Heart right ventricle (tissue), 16 donors: ENCODE data around the gene PTPRM. TPM values are rescaled to one million over a fixed set of nuclear protein-coding genes. Genes with fewer than 3 reads are reported as not detected.

Experiments
- ATAC-seq, 8 donors: fragments of 200-7000 bp; cut with Tn5 transposase; one replicate each; pipeline ENCODE4 v1.9.1; 2020; ENCODE audit warnings: mild to moderate bottlenecking in 8 of 8, moderate library complexity in 8 of 8, moderate number of reproducible peaks in 1 of 8
- DNase-seq, 2 donors: peaks; one replicate each; pipeline ENCODE4 v3.0.0-alpha.2; 2020
- H3K27ac ChIP-seq, 10 donors: fragments of 200-600 bp; sonication (generic) in 2 of 10; one replicate each; pipeline versions ENCODE4 v1.5.0 to v1.8.0; 2020 to 2022; ENCODE audit warnings: mild to moderate bottlenecking in 3 of 10
- H3K27me3 ChIP-seq, 7 donors: fragments of 200-600 bp; one replicate each; pipeline ENCODE4 v1.8.0; 2021 to 2022; ENCODE audit warnings: mild to moderate bottlenecking in 2 of 7
- H3K36me3 ChIP-seq, 9 donors: fragments of 200-600 bp; sonication (generic) in 1 of 9; one replicate each; pipeline versions ENCODE4 v1.5.0 to v1.8.0; 2020 to 2022; ENCODE audit warnings: mild to moderate bottlenecking in 2 of 9
- H3K4me1 ChIP-seq, 9 donors: fragments of 200-600 bp; sonication (generic) in 1 of 9; one replicate each; pipeline versions ENCODE4 v1.5.0 to v1.8.0; 2020 to 2022; ENCODE audit warnings: mild to moderate bottlenecking in 4 of 9
- H3K4me3 ChIP-seq, 10 donors: fragments of 200-600 bp; sonication (generic) in 2 of 10; one replicate each; pipeline versions ENCODE4 v1.5.0 to v1.8.0; 2020 to 2022; ENCODE audit warnings: mild to moderate bottlenecking in 7 of 10, moderate library complexity in 2 of 10
- H3K9me3 ChIP-seq, 11 donors: fragments of 200-600 bp in 10 of 11; sonication (generic) in 2 of 11; one replicate each; pipeline versions ENCODE4 v1.5.0 to v1.8.0; 2013 to 2022; ENCODE audit warnings: mild to moderate bottlenecking in 2 of 11, control low read depth in 1 of 11, moderate library complexity in 1 of 11
- WGBS, 2 donors: extraction: QIAGEN DNeasy Blood & Tissue Kit; methylation state at CpG; one replicate each; pipeline ENCODE4 v1.1.7; 2013; ENCODE audit warnings: inconsistent platforms in 1 of 2; 5-methylcytosine and 5-hydroxymethylcytosine counted together
- intact Hi-C, 10 donors: fragments of 100-400 bp; cut with DNase I; formaldehyde crosslinking; loops; one replicate each; pipeline versions ENCODE4 v1.11.1 to v1.14.2; 2022
- polyA plus RNA-seq, 2 donors: library from polyadenylated mRNA; stranded (reverse); fragments of 200-250 nt; gene quantifications; one replicate each; pipeline ENCODE4 v1.2.3, GENCODE V29; 2013
- total RNA-seq, 10 donors: library from RNA; stranded (reverse); fragmentation: NEBNext Ultra II Directional in 3 of 10; extraction: Animal tissue kit (Norgen Biotek cat#: 25700) in 3 of 10; gene quantifications; one replicate each; pipeline versions ENCODE4 v1.2.1 to v1.2.4, GENCODE V29; 2021 to 2023
- TF ChIP-seq, protein P1 (sequence below), 9 donors: fragments of 200-600 bp; sonication (generic) in 2 of 9; IDR thresholded peaks; one replicate each; pipeline versions ENCODE4 v1.5.0 to v1.8.0; 2021 to 2022; ENCODE audit warnings: antibody characterized with exemption in 9 of 9, mild to moderate bottlenecking in 5 of 9, moderate library complexity in 1 of 9
- donor health status: Arrhythmogenic right ventricular cardiomyopathy.
- donor health status: ischemic (EF 13 %, LVEDD 7.1; RV severe dilation, severe dysfunction).
- donor health status: healthy with polysubstance abuse.
- donor health status: DM: no; HTN: yes; CAD: no.
- donor health status: DM: no; HTN: no; CAD: no.
- donor health status: ischemic (EF 25% LVEDD 6.9; RV normal size, moderate dysfunction).
- donor health status: ischemic (EF 25% LVEDD 5.7; RV mildly dilated, moderate dysfunction).
- donor health status: healthy.
- donor health status: DM: yes; HTN: yes; CAD: no.
- donor health status: Ischemic cardiomyopathy.
- donor health status: ischemic (EF 35%, LVEDD 5.7; RV mildly dilated, moderate dysfunction).
- donor health status: nonischemic (EF 11% LVEDD 7.7; RV severe dilation, severe dysfunction).
- donor health status: DM: yes; HTN: yes; CAD: no.
- donor health status: PGD.
- donor health status: ischemic (EF 29% LVEDD 5.4; RV normal size, mild dysfunction).
- donor health status: nonischemic (EF 23%, LVEDD 6.1; RV moderate dilation, normal function).

Gene PTPRM
- total and polyA plus RNA-seq, 12 donors = 81.7 to 170 (median 132) TPM

DNA sequence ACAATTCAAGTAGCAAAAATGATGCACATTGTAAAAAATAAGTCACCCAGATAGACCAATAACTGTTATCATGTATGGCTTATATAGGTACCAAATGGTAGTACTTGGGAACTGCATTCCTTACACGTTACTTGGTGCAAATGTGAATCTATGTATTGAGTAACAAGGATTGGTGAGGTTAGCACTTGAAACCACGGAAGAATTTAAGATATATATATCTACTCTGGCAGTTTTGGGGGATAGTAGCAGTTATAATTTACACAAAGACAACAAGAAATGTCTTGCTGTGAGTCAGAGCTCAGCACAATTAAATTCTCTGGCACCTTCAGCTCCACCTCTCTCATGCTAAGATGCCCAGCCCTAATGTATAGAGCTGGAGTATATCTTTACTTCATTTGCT lies 682.7 kb downstream of the PTPRM start:
- TF ChIP-seq, protein P1, sequence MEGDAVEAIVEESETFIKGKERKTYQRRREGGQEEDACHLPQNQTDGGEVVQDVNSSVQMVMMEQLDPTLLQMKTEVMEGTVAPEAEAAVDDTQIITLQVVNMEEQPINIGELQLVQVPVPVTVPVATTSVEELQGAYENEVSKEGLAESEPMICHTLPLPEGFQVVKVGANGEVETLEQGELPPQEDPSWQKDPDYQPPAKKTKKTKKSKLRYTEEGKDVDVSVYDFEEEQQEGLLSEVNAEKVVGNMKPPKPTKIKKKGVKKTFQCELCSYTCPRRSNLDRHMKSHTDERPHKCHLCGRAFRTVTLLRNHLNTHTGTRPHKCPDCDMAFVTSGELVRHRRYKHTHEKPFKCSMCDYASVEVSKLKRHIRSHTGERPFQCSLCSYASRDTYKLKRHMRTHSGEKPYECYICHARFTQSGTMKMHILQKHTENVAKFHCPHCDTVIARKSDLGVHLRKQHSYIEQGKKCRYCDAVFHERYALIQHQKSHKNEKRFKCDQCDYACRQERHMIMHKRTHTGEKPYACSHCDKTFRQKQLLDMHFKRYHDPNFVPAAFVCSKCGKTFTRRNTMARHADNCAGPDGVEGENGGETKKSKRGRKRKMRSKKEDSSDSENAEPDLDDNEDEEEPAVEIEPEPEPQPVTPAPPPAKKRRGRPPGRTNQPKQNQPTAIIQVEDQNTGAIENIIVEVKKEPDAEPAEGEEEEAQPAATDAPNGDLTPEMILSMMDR (IDR thresholded peaks at IDR 0.05) = no peak
- WGBS, 2 donors = 94% methylated on average over 2 of the region's 2 CpGs
- ATAC-seq = no peak
- no peak for DNase-seq
- Histone ChIP-seq H3K27ac (no peak overlapping the region), H3K36me3 (peaks cover 0 to 77% (median 0%) of the 10 kb centered on the region in 9 donors), H3K4me3 (no peak overlapping the region), H3K27me3 (no peaks in the 10 kb centered on the region), H3K4me1 (peaks cover 0 to 27% (median 9%) of the 10 kb centered on the region in 9 donors), H3K9me3 (no peaks in the 10 kb centered on the region)
- intact Hi-C loops = loop anchor here in 4 of 10 donors (10.0 kb wide), 4 partner anchors 65 to 105 kb away; no protein-coding TSS in a partner anchor

DNA sequence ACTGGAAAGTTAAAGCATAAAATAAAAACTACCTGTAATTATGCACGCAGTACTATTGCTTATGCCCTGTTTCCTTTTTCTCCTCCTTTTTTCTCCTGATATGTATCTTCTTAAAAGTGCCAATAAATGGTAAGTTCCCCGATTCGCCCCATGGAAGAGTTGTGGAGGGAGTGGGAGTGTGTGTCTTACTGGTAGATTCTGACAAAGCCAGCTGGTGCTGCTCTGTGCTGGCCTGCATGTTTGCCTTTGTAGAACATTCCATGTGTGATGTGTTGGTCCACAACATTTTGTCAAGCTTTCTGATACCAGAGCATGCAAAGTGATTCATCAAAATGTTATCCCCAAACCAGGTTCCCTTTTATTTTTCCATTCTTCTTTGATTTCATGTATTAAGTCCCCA lies 685.3 kb downstream of the PTPRM start:
- 94 to 99% methylated on average over 3 of the region's 3 CpGs for WGBS, 2 donors
- H3K36me3 ChIP-seq = peaks cover 0 to 64% (median 0%) of the 10 kb centered on the region in 9 donors
- ATAC-seq = no peak
- intact Hi-C loops = loop anchor here in 3 of 10 donors (10.0 kb wide), 3 partner anchors 62 to 108 kb away; no protein-coding TSS in a partner anchor
- H3K27me3 ChIP-seq = no peaks in the 10 kb centered on the region
- TF ChIP-seq, protein P1 (IDR thresholded peaks at IDR 0.05) = no peak
- H3K9me3 ChIP-seq = no peaks in the 10 kb centered on the region
- peaks cover 0 to 34% (median 19%) of the 10 kb centered on the region in 9 donors for H3K4me1 ChIP-seq
- no peak for DNase-seq
- no peak overlapping the region for H3K4me3 ChIP-seq
- H3K27ac ChIP-seq = no peak overlapping the region

DNA sequence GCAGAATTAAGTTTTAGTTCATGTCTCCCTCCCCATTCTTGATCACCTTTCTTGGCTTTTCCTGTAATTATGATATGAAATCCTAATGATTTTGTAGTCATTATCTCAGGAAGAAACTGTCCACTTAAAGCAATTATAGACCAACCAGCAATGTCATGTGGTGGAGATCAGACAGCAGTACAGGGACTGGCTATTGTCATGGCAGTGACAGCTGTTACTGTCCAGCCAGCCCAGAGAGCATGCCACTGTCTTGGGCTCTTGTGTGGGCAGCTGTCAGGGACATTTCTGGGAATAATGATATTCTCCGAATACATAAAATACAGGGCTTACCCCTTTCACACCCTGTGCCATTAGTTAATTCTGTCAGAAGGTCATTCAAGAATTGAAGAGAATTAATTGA lies 686.8 kb downstream of the PTPRM start:
- Histone ChIP-seq H3K27ac (peak overlapping the region in 1 of 10 donors; percentile 3), H3K9me3 (no peaks in the 10 kb centered on the region), H3K4me3 (no peak overlapping the region), H3K4me1 (peaks cover 0 to 46% (median 19%) of the 10 kb centered on the region in 9 donors), H3K36me3 (peaks cover 0 to 64% (median 0%) of the 10 kb centered on the region in 9 donors), H3K27me3 (no peaks in the 10 kb centered on the region)
- TF ChIP-seq, protein P1 (IDR thresholded peaks at IDR 0.05) = no peak
- ATAC-seq (peak; percentile 67 to 92 (median 85)), DNase-seq (peak; percentile 11 to 31)
- intact Hi-C loops = loop anchor here in 3 of 10 donors (10.0 kb wide), 3 partner anchors 61 to 109 kb away; no protein-coding TSS in a partner anchor
- WGBS, 2 donors = 48 to 60% methylated on average over 1 of the region's 1 CpG

DNA sequence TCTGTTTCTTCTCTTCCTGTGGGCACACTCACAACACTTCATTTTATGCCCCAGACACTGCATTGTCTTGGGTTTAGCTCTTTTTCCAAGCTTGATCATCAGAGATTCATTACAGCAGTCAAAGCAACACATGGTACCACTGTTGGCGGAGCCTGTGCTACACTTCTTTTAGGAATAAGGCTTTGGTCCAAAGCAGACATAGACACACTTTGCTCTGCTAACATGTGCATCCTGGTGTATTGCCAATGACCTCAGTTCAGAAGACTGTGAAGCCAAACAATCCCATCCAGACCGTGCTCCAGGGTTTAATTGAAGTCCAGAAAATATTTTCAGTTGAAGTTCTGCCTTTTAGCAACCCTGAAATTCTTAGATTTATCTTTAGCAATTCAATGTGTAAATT lies 687.5 kb downstream of the PTPRM start:
- H3K27me3 ChIP-seq = no peaks in the 10 kb centered on the region
- ATAC-seq (peak; percentile 77 to 93 (median 83)), DNase-seq (peak in 1 of 2 donors; percentile 36)
- no peak overlapping the region for H3K4me3 ChIP-seq
- H3K4me1 ChIP-seq = peaks cover 0 to 46% (median 19%) of the 10 kb centered on the region in 9 donors
- WGBS, 2 donors = 19 to 38% methylated on average over 2 of the region's 2 CpGs
- intact Hi-C loops = loop anchor here in 3 of 10 donors (10.0 kb wide), 3 partner anchors 60 to 110 kb away; no protein-coding TSS in a partner anchor
- peaks cover 0 to 64% (median 0%) of the 10 kb centered on the region in 9 donors for H3K36me3 ChIP-seq
- H3K27ac ChIP-seq = peak overlapping the region in 2 of 10 donors; percentile 3 to 41
- TF ChIP-seq, protein P1 (IDR thresholded peaks at IDR 0.05) = no peak
- no peaks in the 10 kb centered on the region for H3K9me3 ChIP-seq
